ENCODE measurements around the gene PUSL1. TPM values are rescaled to one million over a fixed set of nuclear protein-coding genes. Genes with fewer than 3 reads are reported as not detected.

PUSL1 gene
- total RNA-seq, 4 donors from 2014 or later = 6.2 to 13.1 (median 9.5) TPM

- H3K27ac ChIP-seq = peak overlapping the region; percentile 65 to 80 (median 72)
- peaks cover 16 to 46% of the 10 kb centered on the region in 2 donors for H3K4me1 ChIP-seq
- no peaks in the 10 kb centered on the region for H3K36me3 ChIP-seq
- DNase-seq (no peak), ATAC-seq (no peak)
- H3K4me3 ChIP-seq = peak overlapping the region; percentile 32 to 54 (median 50)
- intact Hi-C loops (cut with DNase I; ENCODE audit: low total_unique reads) (no loop called here), in situ Hi-C loops (cut with MboI; ENCODE audit: low sequenced_read_pairs in 4 of 4) (no loop called here)
- TF ChIP-seq CTCF (IDR thresholded peaks at IDR 0.05 in 4 of 5, conservative IDR thresholded peaks at IDR 0.05 in 1 of 5) (no peak), POLR2A (IDR thresholded peaks at IDR 0.05) (no peak)
- no peaks in the 10 kb centered on the region for H3K9me3 ChIP-seq
- H3K27me3 ChIP-seq = peaks cover 29 to 46% (median 44%) of the 10 kb centered on the region in 3 donors
Measured at GRCh38 chr1:1357871-1358432, 49.6 kb downstream of the PUSL1 start.

- intact Hi-C loops (cut with DNase I; ENCODE audit: low total_unique reads) (no loop called here), in situ Hi-C loops (cut with MboI; ENCODE audit: low sequenced_read_pairs in 4 of 4) (no loop called here)
- no peaks in the 10 kb centered on the region for H3K9me3 ChIP-seq
- TF ChIP-seq POLR2A (IDR thresholded peaks at IDR 0.05) (peak; percentile 12 to 37), CTCF (IDR thresholded peaks at IDR 0.05 in 4 of 5, conservative IDR thresholded peaks at IDR 0.05 in 1 of 5) (no peak)
- DNase-seq (peak in 1 of 2 donors; percentile 70), ATAC-seq (peak; percentile 34 to 43)
- H3K27me3 ChIP-seq = peaks cover 29 to 46% (median 42%) of the 10 kb centered on the region in 3 donors
- peak within 1 kb of the TSS; percentile 32 to 54 (median 50) for H3K4me3 ChIP-seq
- H3K27ac ChIP-seq = peak within 1 kb of the TSS; percentile 65 to 80 (median 72)
- peaks cover 9 to 43% of the 10 kb centered on the region in 2 donors for H3K4me1 ChIP-seq
- no peaks in the 10 kb centered on the region for H3K36me3 ChIP-seq
Measured at GRCh38 chr1:1358433-1359271, 50.3 kb downstream of the PUSL1 start, which contains the start of gene MXRA8. Gene MXRA8, minus strand, starts transcription at chr1:1358555. Its CDS starts 51 bp downstream, at chr1:1358504.

GRCh38 chr1:1359308-1359663 is 50.9 kb downstream of the PUSL1 start:
- H3K4me3 ChIP-seq = no peak overlapping the region
- no peak for TF ChIP-seq CTCF (IDR thresholded peaks at IDR 0.05 in 4 of 5, conservative IDR thresholded peaks at IDR 0.05 in 1 of 5)
- TF ChIP-seq POLR2A (IDR thresholded peaks at IDR 0.05) = no peak
- H3K36me3 ChIP-seq = no peaks in the 10 kb centered on the region
- peak overlapping the region; percentile 65 to 80 (median 72) for H3K27ac ChIP-seq
- no peak for ATAC-seq
- intact Hi-C loops (cut with DNase I; ENCODE audit: low total_unique reads) (no loop called here), in situ Hi-C loops (cut with MboI; ENCODE audit: low sequenced_read_pairs in 4 of 4) (no loop called here)
- peaks cover 29 to 46% (median 35%) of the 10 kb centered on the region in 3 donors for H3K27me3 ChIP-seq
- DNase-seq = no peak
- H3K4me1 ChIP-seq = peaks cover 9 to 37% of the 10 kb centered on the region in 2 donors
- no peaks in the 10 kb centered on the region for H3K9me3 ChIP-seq

GRCh38 chr1:1359664-1360468 is 51.5 kb downstream of the PUSL1 start:
- Histone ChIP-seq H3K27me3 (peaks cover 29 to 46% (median 35%) of the 10 kb centered on the region in 3 donors), H3K36me3 (no peaks in the 10 kb centered on the region), H3K4me3 (no peak overlapping the region), H3K9me3 (no peaks in the 10 kb centered on the region), H3K27ac (peak overlapping the region; percentile 65 to 80 (median 72)), H3K4me1 (peaks cover 9 to 36% of the 10 kb centered on the region in 2 donors)
- intact Hi-C loops (cut with DNase I; ENCODE audit: low total_unique reads) (no loop called here), in situ Hi-C loops (cut with MboI; ENCODE audit: low sequenced_read_pairs in 4 of 4) (no loop called here)
- peak in 1 of 2 donors; percentile 14 for ATAC-seq
- DNase-seq = peak in 1 of 2 donors; percentile 1
- TF ChIP-seq POLR2A (IDR thresholded peaks at IDR 0.05) (no peak), CTCF (IDR thresholded peaks at IDR 0.05 in 4 of 5, conservative IDR thresholded peaks at IDR 0.05 in 1 of 5) (no peak)
